D721Med (cell line): ENCODE measurements around the gene IP6K3.

Source experiments
- DNase-seq: peaks from one replicate; pipeline ENCODE4 v3.0.0; 2011; ENCODE audit warnings: low spot score; ENCODE audit not compliant: insufficient read length
- FAIRE-seq: peaks from 2 replicates; lab custom pipeline; 2011; peaks lifted over from hg19 to GRCh38; lab: Jason Lieb, UNC
- CTCF ChIP-seq: IDR thresholded peaks from 2 replicates; pipeline ENCODE4 v1.5.1; 2012; ENCODE audit warnings: mild to moderate bottlenecking, control low read depth; ENCODE audit not compliant: insufficient read depth; ENCODE audit errors: missing control alignments

The IP6K3 gene

GRCh38 chr6:33709605-33710295 lies 37.0 kb downstream of the IP6K3 start:
- DNase-seq (no peak), FAIRE-seq (no peak)
- no peak for TF ChIP-seq CTCF

- TF ChIP-seq CTCF = no peak
- FAIRE-seq = no peak
These were observed 38.0 kb downstream of the IP6K3 start for GRCh38 chr6:33708516-33709204.

GRCh38 chr6:33707771-33708170 lies 38.9 kb downstream of the IP6K3 start:
- TF ChIP-seq CTCF = no peak
- FAIRE-seq = no peak
- no peak for DNase-seq

More at GRCh38 chr6:33708516-33709204, 38.0 kb downstream of the IP6K3 start:
- DNase-seq = no peak

- FAIRE-seq = no peak
- no peak for TF ChIP-seq CTCF
- DNase-seq = no peak
These were observed 40.6 kb downstream of the IP6K3 start for GRCh38 chr6:33705955-33706725.

- TF ChIP-seq CTCF = no peak
- no peak for FAIRE-seq
- DNase-seq = no peak
These were observed 41.3 kb downstream of the IP6K3 start for GRCh38 chr6:33705268-33705885.

- FAIRE-seq (no peak), DNase-seq (no peak)
- no peak for TF ChIP-seq CTCF
These were observed 42.3 kb downstream of the IP6K3 start for GRCh38 chr6:33704215-33705066.
